ENCODE data around the gene FKBP5. TPM values are rescaled to one million over a fixed set of nuclear protein-coding genes. Genes with fewer than 3 reads are reported as not detected.

The FKBP5 gene
- total and polyA plus RNA-seq, 10 of the 15 experiments (the other 5 are each of a cell fraction or from before 2014, with no cell fraction given), result 29.0 to 123 (median 62.3) TPM

- no peak for TF ChIP-seq RELB (IDR thresholded peaks at IDR 0.05; ENCODE audit: low read depth)
- no peak for TF ChIP-seq SMC3 (IDR thresholded peaks at IDR 0.05; ENCODE audit: borderline replicate concordance, low read length)
- TF ChIP-seq SUZ12 (IDR thresholded peaks at IDR 0.05; ENCODE audit: unreplicated experiment), result no peak
- TF ChIP-seq PBX3 (IDR thresholded peaks at IDR 0.05; ENCODE audit: insufficient replicate concordance, low read depth, low read length), result no peak
- TF ChIP-seq GABPA (IDR thresholded peaks at IDR 0.05; ENCODE audit: low read depth), result no peak
- no peak for TF ChIP-seq NR2C1 (IDR thresholded peaks at IDR 0.05)
- peak; percentile 55; the same call in 1 of the 2 replicates for TF ChIP-seq ASH2L (IDR thresholded peaks at IDR 0.05; ENCODE audit: borderline replicate concordance, low read depth)
- TF ChIP-seq SIN3A (IDR thresholded peaks at IDR 0.05; ENCODE audit: low read depth, low read length), result peak; percentile 30; the same call in 1 of the 2 replicates
- no peak for TF ChIP-seq YY1 (IDR thresholded peaks at IDR 0.05; ENCODE audit: low read depth, low read length)
- TF ChIP-seq IKZF2 (IDR thresholded peaks at IDR 0.05), result no peak
- TF ChIP-seq ESRRA (IDR thresholded peaks at IDR 0.05; ENCODE audit: low read length), result no peak
- TF ChIP-seq E2F4 (IDR thresholded peaks at IDR 0.05; ENCODE audit: low read depth, low read length), result no peak
- TF ChIP-seq EZH2 (IDR thresholded peaks at IDR 0.05; ENCODE audit: borderline replicate concordance, control insufficient read depth, low read depth, low read length), result no peak
- no peak for TF ChIP-seq CHD4 (IDR thresholded peaks at IDR 0.05)
- TF ChIP-seq MTA3 (IDR thresholded peaks at IDR 0.05; ENCODE audit: borderline replicate concordance, low read length), result 0 out of 2 replicates have a peak, but pooled peaks have one; percentile 18
- no peak for TF ChIP-seq JUNB (IDR thresholded peaks at IDR 0.05)
- no peak for TF ChIP-seq MYB (IDR thresholded peaks at IDR 0.05; ENCODE audit: borderline replicate concordance, low read depth, low read length)
- TF ChIP-seq POU2F2 (IDR thresholded peaks at IDR 0.05; ENCODE audit: borderline replicate concordance, low read depth, low read length), result no peak
- TF ChIP-seq WRNIP1 (IDR thresholded peaks at IDR 0.05; ENCODE audit: borderline replicate concordance, low read depth, low read length), result no peak
- no peak; the same call in 1 of the 2 replicates for TF ChIP-seq NR2F1 (conservative IDR thresholded peaks at IDR 0.05)
- no peak for TF ChIP-seq TCF7 (IDR thresholded peaks at IDR 0.05; ENCODE audit: borderline replicate concordance)
- no peak for TF ChIP-seq NFYA (IDR thresholded peaks at IDR 0.05; ENCODE audit: borderline replicate concordance, low read depth, low read length)
- no peak for TF ChIP-seq CEBPB (IDR thresholded peaks at IDR 0.05; ENCODE audit: borderline replicate concordance in 1 of 2, low read depth in 2 of 2, low read length in 2 of 2)
Observed at GRCh38 chr6:35687658-35688604, 784 bp downstream of the FKBP5 start (continued).

Measured in GM12878 (cell line).